GM12878 (cell line): Measurements from ENCODE around the gene TMC5. TPM values are rescaled to one million over a fixed set of nuclear protein-coding genes. Genes with fewer than 3 reads are reported as not detected.

ENCODE experiments used
- ATAC-seq: fragments of 200-7000 bp; cut with Tn5 transposase; 3 replicates; pipeline ENCODE4 v1.9.1; 2020; ENCODE audit warnings: mild to moderate bottlenecking, moderate library complexity
- BruUV-seq: library from RNA; stranded (reverse); fragments of 400-500 nt; replicated peaks from 2 replicates; lab custom pipeline; 2021; lab: Mats Ljungman, UMichigan
- CTCF ChIA-PET: fragments of 300-600 bp; sonication (Branson Sonifier 250); formaldehyde crosslinking; extraction: SDS; loops from one replicate; lab custom pipeline; 2021; ENCODE audit warnings: inconsistent platforms; lab: Yijun Ruan, JAX
- POLR2A ChIA-PET: fragments of 350-600 bp; formaldehyde crosslinking; extraction: SDS; loops from one replicate; lab custom pipeline; 2021; ENCODE audit warnings: inconsistent platforms; lab: Charles Lee
- RAD21 ChIA-PET: fragments of 300-600 bp; sonication (Branson Sonifier 250); formaldehyde crosslinking; loops from one replicate; lab custom pipeline; 2023; ENCODE audit warnings: antibody characterized with exemption; ENCODE audit not compliant: unreplicated experiment; lab: Charles Lee
- SMC1A ChIA-PET: fragments of 300-600 bp; sonication (Branson Sonifier 250); formaldehyde crosslinking; loops from one replicate; lab custom pipeline; 2023; ENCODE audit not compliant: unreplicated experiment, uncharacterized antibody; lab: Charles Lee
- DNase-seq: peaks from one replicate; pipeline ENCODE4 v3.0.0-alpha.2; 2011; ENCODE audit warnings: low read depth, low spot score
- FAIRE-seq: peaks from 3 replicates; lab custom pipeline; 2011; peaks lifted over from hg19 to GRCh38; lab: Jason Lieb, UNC
- H2AFZ ChIP-seq: 2 replicates; pipeline ENCODE4 v1.6.0; 2011; ENCODE audit warnings: low read depth, low read length, control low read depth; ENCODE audit not compliant: control insufficient read depth
- H3K27ac ChIP-seq: 2 replicates; pipeline ENCODE4 v1.5.1; 2011; ENCODE audit warnings: control low read depth; ENCODE audit not compliant: control insufficient read depth, insufficient read depth
- H3K27me3 ChIP-seq, 2 experiments: replicated peaks in 1 of 2; 2 replicates each; pipeline versions ENCODE4 v1.6.0 to v1.6.1; 2011; ENCODE audit warnings: low read length in 1 of 2; ENCODE audit not compliant: control insufficient read depth in 2 of 2, insufficient read depth in 2 of 2
- H3K36me3 ChIP-seq, 2 experiments: 2 replicates each; pipeline ENCODE4 v1.5.1; 2011; ENCODE audit warnings: low read length in 1 of 2; ENCODE audit not compliant: control insufficient read depth in 2 of 2, insufficient read depth in 2 of 2
- H3K4me1 ChIP-seq: 2 replicates; pipeline ENCODE4 v1.6.1; 2011; ENCODE audit warnings: mild to moderate bottlenecking, low read length, moderate library complexity, mixed read lengths; ENCODE audit not compliant: control insufficient read depth, insufficient read depth
- H3K4me2 ChIP-seq: 2 replicates; pipeline ENCODE4 v1.6.0; 2011; ENCODE audit warnings: control low read depth; ENCODE audit not compliant: control insufficient read depth, insufficient read depth
- H3K4me3 ChIP-seq: fragments of 200-600 bp; sonication (generic); 2 replicates; pipeline ENCODE4 v1.5.1; 2016
- H3K79me2 ChIP-seq: 2 replicates; pipeline ENCODE4 v1.6.0; 2011; ENCODE audit warnings: low read length; ENCODE audit not compliant: control insufficient read depth, insufficient read depth
- H3K9ac ChIP-seq: 2 replicates; pipeline ENCODE4 v1.8.0; 2011; ENCODE audit warnings: low read length, control low read depth, mixed read lengths; ENCODE audit not compliant: control insufficient read depth, insufficient read depth
- H3K9me3 ChIP-seq: replicated peaks from 3 replicates; pipeline ENCODE4 v1.5.1; 2011; ENCODE audit warnings: mild to moderate bottlenecking, low read length; ENCODE audit not compliant: control insufficient read depth, insufficient read depth
- H4K20me1 ChIP-seq: 2 replicates; pipeline ENCODE4 v1.6.0; 2011; ENCODE audit not compliant: control insufficient read depth, insufficient read depth
- ATF3 ChIP-seq: IDR thresholded peaks from 2 replicates; pipeline ENCODE4 v1.6.1; 2011; ENCODE audit warnings: low read depth, mild to moderate bottlenecking, low read length, moderate library complexity, borderline replicate concordance; ENCODE audit errors: extremely low read depth
- BCL11A ChIP-seq: IDR thresholded peaks from 2 replicates; pipeline ENCODE4 v1.6.1; 2011; ENCODE audit warnings: low read depth, low read length
- NFIC ChIP-seq: IDR thresholded peaks from 2 replicates; pipeline ENCODE4 v1.6.1; 2012; ENCODE audit warnings: low read depth, mild to moderate bottlenecking, inconsistent platforms, low read length, moderate library complexity
- NFYA ChIP-seq: IDR thresholded peaks from 2 replicates; pipeline ENCODE4 v1.6.1; 2011; ENCODE audit warnings: low read depth, mild to moderate bottlenecking, low read length, improper control_type of control experiment, borderline replicate concordance
- NFYB ChIP-seq: IDR thresholded peaks from 2 replicates; pipeline ENCODE4 v1.6.1; 2011; ENCODE audit warnings: low read depth, mild to moderate bottlenecking, low read length, improper control_type of control experiment, moderate library complexity; ENCODE audit not compliant: insufficient read depth
- NRF1 ChIP-seq: conservative IDR thresholded peaks from 2 replicates; pipeline ENCODE4 v1.6.1; 2011; ENCODE audit warnings: mild to moderate bottlenecking, low read depth, low read length, improper control_type of control experiment
- SIX5 ChIP-seq: IDR thresholded peaks from 2 replicates; pipeline ENCODE4 v1.6.1; 2011; ENCODE audit warnings: mild to moderate bottlenecking, low read depth, low read length, moderate library complexity; ENCODE audit not compliant: severe bottlenecking
- TCF3 ChIP-seq: IDR thresholded peaks from 2 replicates; pipeline ENCODE4 v1.6.1; 2012; ENCODE audit warnings: low read depth, mild to moderate bottlenecking, low read length, borderline replicate concordance; ENCODE audit not compliant: insufficient read depth
- YBX1 ChIP-seq: fragments of 450-650 bp; IDR thresholded peaks from 2 replicates; pipeline ENCODE4 v1.6.1; 2016; ENCODE audit warnings: antibody characterized with exemption
- ZNF217 ChIP-seq: fragments of 450-650 bp; IDR thresholded peaks from 2 replicates; pipeline ENCODE4 v1.6.1; 2017; ENCODE audit warnings: antibody characterized with exemption, mild to moderate bottlenecking
- WGBS: methylation state at CpG from one replicate; pipeline ENCODE4 v1.1.6; 2016; ENCODE audit warnings: low lambda C conversion rate; ENCODE audit not compliant: insufficient replicate concordance, insufficient coverage; ENCODE audit errors: missing lambda C conversion rate; 5-methylcytosine and 5-hydroxymethylcytosine counted together
- in situ Hi-C: fragments of 300-500 bp; cut with MboI; formaldehyde crosslinking; loops from 9 replicates; pipeline ENCODE4 v1.14.3; 2018; ENCODE audit warnings: mixed read lengths
- intact Hi-C: fragments of 100-400 bp; cut with micrococcal nuclease; formaldehyde crosslinking; loops from one replicate; pipeline ENCODE4 v1.14.2; 2022; ENCODE audit not compliant: unreplicated experiment
- polyA plus RNA-seq, 11 experiments: library from polyadenylated mRNA; depleted of rRNA in 4 of 11; unstranded in 6 of 11; stranded (reverse) in 5 of 11; fragments of >200 nt; fragmentation: Nextera tagmentation in 4 of 11; fragmentation: Illumina TruSeq in 1 of 11; extraction: Ambion mirVana in 4 of 11; extraction: Trizol in 1 of 11; gene quantifications; 1 replicate in 1 of 11; 2 replicates in 10 of 11; pipeline versions ENCODE4 v1.2.1 to v1.2.3, GENCODE V29; 2011 to 2016; ENCODE audit warnings: inconsistent platforms in 2 of 11, missing spikeins in 2 of 11, low read depth in 1 of 11
- total RNA-seq, 4 experiments: library from RNA; depleted of rRNA in 3 of 4; stranded (reverse); fragments of >200 nt in 3 of 4; fragmentation: Illumina TruSeq in 1 of 4; extraction: Trizol in 1 of 4; gene quantifications; 2 replicates each; pipeline versions ENCODE4 v1.2.1 to v1.2.3, GENCODE V29; 2013 to 2021
- TF ChIP-seq, protein P1 (sequence below): IDR thresholded peaks from 2 replicates; pipeline ENCODE4 v1.6.1; 2011; ENCODE audit warnings: borderline replicate concordance, low read depth, mild to moderate bottlenecking, moderate library complexity, low read length; ENCODE audit not compliant: insufficient read depth, poor library complexity, severe bottlenecking
- TF ChIP-seq, protein P2 (sequence below): fragments of 450-650 bp; IDR thresholded peaks from 2 replicates; pipeline ENCODE4 v1.6.1; 2017; ENCODE audit warnings: mild to moderate bottlenecking, low read depth, inconsistent platforms; ENCODE audit not compliant: poor library complexity, severe bottlenecking
- TF ChIP-seq, protein P3 (sequence below): fragments of 450-650 bp; IDR thresholded peaks from 2 replicates; pipeline ENCODE4 v1.6.1; 2014; ENCODE audit warnings: mild to moderate bottlenecking
- TF ChIP-seq, protein P4 (sequence below): IDR thresholded peaks from 2 replicates; pipeline ENCODE4 v1.6.1; 2012; ENCODE audit warnings: low read depth, low read length, improper control_type of control experiment

The TMC5 gene
- total and polyA plus RNA-seq, 10 of the 15 experiments (the other 5 are each of a cell fraction or from before 2014, with no cell fraction given) = 0.01 to 0.10 (median 0.07) TPM; not detected in 5

DNA sequence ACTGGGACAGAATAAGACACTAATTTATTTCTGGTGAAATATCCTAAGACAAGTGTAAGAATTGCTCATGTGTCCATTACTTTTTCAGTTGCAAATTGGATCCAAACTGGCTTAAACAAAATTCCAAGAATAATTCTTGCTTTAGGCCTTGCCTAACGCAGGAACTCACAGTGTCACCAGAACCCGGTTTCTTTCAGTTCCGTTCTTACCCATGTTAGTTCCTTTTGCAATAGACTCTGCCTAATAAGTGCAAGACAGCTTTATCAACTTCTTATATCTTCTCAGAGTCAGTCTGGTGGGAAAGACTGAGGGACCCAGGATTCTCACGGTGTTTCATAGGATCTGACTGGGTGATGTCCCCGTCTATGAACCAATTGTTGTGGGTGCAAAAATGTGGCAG, 79.5 kb downstream of the TMC5 start (continued):
- TF ChIP-seq NRF1 (no peak), NFYA (no peak), NFYB (no peak)
- TF ChIP-seq, all 136 proteins: peak for 0

- H4K20me1 ChIP-seq = no peaks in the 10 kb centered on the region
- no peak overlapping the region for H3K27ac ChIP-seq
- H3K4me1 ChIP-seq = no peaks in the 10 kb centered on the region
- no peak overlapping the region for H3K4me2 ChIP-seq
- ChIA-PET RAD21 (no interaction called here), SMC1A (interaction anchor here (1.5 kb wide), 1 partner anchor 31 kb away, joined by 3 read pairs; no protein-coding TSS in a partner anchor), CTCF (interaction anchor here (1.1 kb wide), 1 partner anchor 46 kb away, joined by 3 read pairs; no protein-coding TSS in a partner anchor), POLR2A (no interaction called here)
- DNase-seq (no peak), ATAC-seq (no peak), FAIRE-seq (no peak)
- no peaks in the 10 kb centered on the region for H3K27me3 ChIP-seq
- no peaks in the 10 kb centered on the region for H3K9me3 ChIP-seq
- 93% methylated on average over 5 of the region's 5 CpGs for WGBS
- no peaks in the 10 kb centered on the region for H3K79me2 ChIP-seq
- H3K9ac ChIP-seq = no peak overlapping the region
- peaks cover 4 to 16% of the 10 kb centered on the region in 2 experiments for H3K36me3 ChIP-seq
- no peak overlapping the region for H2AFZ ChIP-seq
- no peak overlapping the region for H3K4me3 ChIP-seq
- in situ Hi-C loops (no loop called here), intact Hi-C loops (no loop called here)
- BruUV-seq = no TSS peak
- TF ChIP-seq, protein P1, sequence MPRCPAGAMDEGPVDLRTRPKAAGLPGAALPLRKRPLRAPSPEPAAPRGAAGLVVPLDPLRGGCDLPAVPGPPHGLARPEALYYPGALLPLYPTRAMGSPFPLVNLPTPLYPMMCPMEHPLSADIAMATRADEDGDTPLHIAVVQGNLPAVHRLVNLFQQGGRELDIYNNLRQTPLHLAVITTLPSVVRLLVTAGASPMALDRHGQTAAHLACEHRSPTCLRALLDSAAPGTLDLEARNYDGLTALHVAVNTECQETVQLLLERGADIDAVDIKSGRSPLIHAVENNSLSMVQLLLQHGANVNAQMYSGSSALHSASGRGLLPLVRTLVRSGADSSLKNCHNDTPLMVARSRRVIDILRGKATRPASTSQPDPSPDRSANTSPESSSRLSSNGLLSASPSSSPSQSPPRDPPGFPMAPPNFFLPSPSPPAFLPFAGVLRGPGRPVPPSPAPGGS = no peak
- TF ChIP-seq ZNF217 (no peak), SIX5 (no peak), NFYA (no peak), NFIC (no peak), BCL11A (no peak), YBX1 (no peak), ATF3 (no peak), TCF3 (no peak)
- TF ChIP-seq, protein P2, sequence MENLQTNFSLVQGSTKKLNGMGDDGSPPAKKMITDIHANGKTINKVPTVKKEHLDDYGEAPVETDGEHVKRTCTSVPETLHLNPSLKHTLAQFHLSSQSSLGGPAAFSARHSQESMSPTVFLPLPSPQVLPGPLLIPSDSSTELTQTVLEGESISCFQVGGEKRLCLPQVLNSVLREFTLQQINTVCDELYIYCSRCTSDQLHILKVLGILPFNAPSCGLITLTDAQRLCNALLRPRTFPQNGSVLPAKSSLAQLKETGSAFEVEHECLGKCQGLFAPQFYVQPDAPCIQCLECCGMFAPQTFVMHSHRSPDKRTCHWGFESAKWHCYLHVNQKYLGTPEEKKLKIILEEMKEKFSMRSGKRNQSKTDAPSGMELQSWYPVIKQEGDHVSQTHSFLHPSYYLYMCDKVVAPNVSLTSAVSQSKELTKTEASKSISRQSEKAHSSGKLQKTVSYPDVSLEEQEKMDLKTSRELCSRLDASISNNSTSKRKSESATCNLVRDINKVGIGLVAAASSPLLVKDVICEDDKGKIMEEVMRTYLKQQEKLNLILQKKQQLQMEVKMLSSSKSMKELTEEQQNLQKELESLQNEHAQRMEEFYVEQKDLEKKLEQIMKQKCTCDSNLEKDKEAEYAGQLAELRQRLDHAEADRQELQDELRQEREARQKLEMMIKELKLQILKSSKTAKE = no peak
- TF ChIP-seq, protein P3, sequence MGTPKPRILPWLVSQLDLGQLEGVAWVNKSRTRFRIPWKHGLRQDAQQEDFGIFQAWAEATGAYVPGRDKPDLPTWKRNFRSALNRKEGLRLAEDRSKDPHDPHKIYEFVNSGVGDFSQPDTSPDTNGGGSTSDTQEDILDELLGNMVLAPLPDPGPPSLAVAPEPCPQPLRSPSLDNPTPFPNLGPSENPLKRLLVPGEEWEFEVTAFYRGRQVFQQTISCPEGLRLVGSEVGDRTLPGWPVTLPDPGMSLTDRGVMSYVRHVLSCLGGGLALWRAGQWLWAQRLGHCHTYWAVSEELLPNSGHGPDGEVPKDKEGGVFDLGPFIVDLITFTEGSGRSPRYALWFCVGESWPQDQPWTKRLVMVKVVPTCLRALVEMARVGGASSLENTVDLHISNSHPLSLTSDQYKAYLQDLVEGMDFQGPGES = no peak
- TF ChIP-seq, protein P4, sequence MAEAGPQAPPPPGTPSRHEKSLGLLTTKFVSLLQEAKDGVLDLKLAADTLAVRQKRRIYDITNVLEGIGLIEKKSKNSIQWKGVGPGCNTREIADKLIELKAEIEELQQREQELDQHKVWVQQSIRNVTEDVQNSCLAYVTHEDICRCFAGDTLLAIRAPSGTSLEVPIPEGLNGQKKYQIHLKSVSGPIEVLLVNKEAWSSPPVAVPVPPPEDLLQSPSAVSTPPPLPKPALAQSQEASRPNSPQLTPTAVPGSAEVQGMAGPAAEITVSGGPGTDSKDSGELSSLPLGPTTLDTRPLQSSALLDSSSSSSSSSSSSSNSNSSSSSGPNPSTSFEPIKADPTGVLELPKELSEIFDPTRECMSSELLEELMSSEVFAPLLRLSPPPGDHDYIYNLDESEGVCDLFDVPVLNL = no peak
Observed at GRCh38 chr16:19499006-19499405, 81.3 kb downstream of the TMC5 start.
